KBM-7 (cell line): ENCODE measurements around the gene HELZ2.
"Not testable (repeated sequence)": the region's sequence is repeated elsewhere in the genome, so short reads cannot be mapped to it uniquely, and the experiment has no call there.

Experiments used
- DNase-seq: peaks from one replicate; pipeline ENCODE4 v3.0.0-alpha.2; 2015
- in situ Hi-C: fragments of 300-500 bp; cut with MboI; formaldehyde crosslinking; loops from 2 replicates; pipeline ENCODE4 v1.14.3; 2020; ENCODE audit warnings: low sequenced_read_pairs, low pct_unique_long_range_greater_than_20kb, mixed read lengths

Gene HELZ2

GRCh38 chr20:63582382-63583063, 8.5 kb upstream of the HELZ2 start:
- in situ Hi-C loops, result no loop called here
- DNase-seq, result no peak

GRCh38 chr20:63580796-63581461, 6.9 kb upstream of the HELZ2 start:
- in situ Hi-C loops, result no loop called here
- DNase-seq, result peak; percentile 37

- in situ Hi-C loops, result no loop called here
These were observed 5.1 kb upstream of the HELZ2 start for GRCh38 chr20:63579017-63579694.

GRCh38 chr20:63578224-63579016, 4.4 kb upstream of the HELZ2 start:
- in situ Hi-C loops, result no loop called here
- DNase-seq, result no peak

More at GRCh38 chr20:63579017-63579694, 5.1 kb upstream of the HELZ2 start:
- no peak for DNase-seq

GRCh38 chr20:63577317-63577894, 3.4 kb upstream of the HELZ2 start:
- no peak for DNase-seq
- in situ Hi-C loops, result no loop called here

GRCh38 chr20:63576311-63576710, 2.3 kb upstream of the HELZ2 start:
- in situ Hi-C loops, result no loop called here
- DNase-seq, result no peak

- DNase-seq, result no peak
- in situ Hi-C loops, result no loop called here
These were observed 1.0 kb upstream of the HELZ2 start for GRCh38 chr20:63574829-63575743.

GRCh38 chr20:63573647-63574131, 350 bp downstream of the HELZ2 start:
- in situ Hi-C loops, result no loop called here
- DNase-seq, result no peak

GRCh38 chr20:63572788-63573646, 1.0 kb downstream of the HELZ2 start:
- in situ Hi-C loops, result no loop called here
- DNase-seq, result no peak

- in situ Hi-C loops, result no loop called here
- no peak for DNase-seq
These were observed 1.8 kb downstream of the HELZ2 start for GRCh38 chr20:63572071-63572787.

- DNase-seq, in situ Hi-C loops: not testable (repeated sequence)
These were observed 3.0 kb downstream of the HELZ2 start for GRCh38 chr20:63571087-63571478.

GRCh38 chr20:63570281-63571086, 3.6 kb downstream of the HELZ2 start:
- in situ Hi-C loops, result no loop called here
- DNase-seq, result no peak

- no peak for DNase-seq
- in situ Hi-C loops, result no loop called here
These were observed 4.8 kb downstream of the HELZ2 start for GRCh38 chr20:63568986-63569949.

GRCh38 chr20:63568170-63568981, 5.7 kb downstream of the HELZ2 start:
- DNase-seq, result peak; percentile 43
- in situ Hi-C loops, result no loop called here
